Progenitor cell of endocrine pancreas (in vitro differentiated cells): ENCODE data around the gene CRLF2. TPM values are rescaled to one million over a fixed set of nuclear protein-coding genes. Genes with fewer than 3 reads are reported as not detected.
"Not testable (repeated sequence)": the region's sequence is repeated elsewhere in the genome, so short reads cannot be mapped to it uniquely, and the experiment has no call there.

ENCODE experiments used
- DNase-seq: peaks from one replicate; pipeline ENCODE4 v3.0.0; 2021; ENCODE audit warnings: low spot score; ENCODE audit not compliant: unreplicated experiment
- H3K27ac Mint-ChIP-seq: 2 replicates; pipeline ENCODE4 v1.8.0; 2021; ENCODE audit warnings: mild to moderate bottlenecking, moderate library complexity, mixed read lengths
- H3K27me3 Mint-ChIP-seq: 2 replicates; pipeline ENCODE4 v1.8.0; 2021; ENCODE audit warnings: mixed read lengths
- H3K36me3 Mint-ChIP-seq: 2 replicates; pipeline ENCODE4 v1.8.0; 2022; ENCODE audit warnings: mixed read lengths; ENCODE audit not compliant: insufficient read depth
- H3K4me1 Mint-ChIP-seq: 2 replicates; pipeline ENCODE4 v1.8.0; 2021; ENCODE audit warnings: low read depth, mixed read lengths
- H3K4me3 Mint-ChIP-seq: 2 replicates; pipeline ENCODE4 v1.8.0; 2021; ENCODE audit warnings: low read depth, mild to moderate bottlenecking, moderate library complexity, mixed read lengths
- H3K9me3 Mint-ChIP-seq: 2 replicates; pipeline ENCODE4 v1.8.0; 2021; ENCODE audit warnings: low read depth, mixed read lengths
- CTCF ChIP-seq: fragments of 200-600 bp; sonication (generic); IDR thresholded peaks from one replicate; pipeline ENCODE4 v1.5.0; 2021; ENCODE audit warnings: antibody characterized with exemption, mild to moderate bottlenecking; ENCODE audit not compliant: unreplicated experiment
- total RNA-seq: library from RNA; stranded (reverse); gene quantifications from 2 replicates; pipeline ENCODE4 v1.2.1, GENCODE V29; 2021

The CRLF2 gene
- total RNA-seq, 1 donor from 2014 or later: not detected

GRCh38 chrX:1159548-1159947 is 52.9 kb downstream of the CRLF2 start:
- H3K36me3 Mint-ChIP-seq: no peaks in the 10 kb centered on the region
- no peak for DNase-seq
- no peak overlapping the region for H3K4me3 Mint-ChIP-seq
- no peak for TF ChIP-seq CTCF
- peak overlapping the region; percentile 94 for H3K27ac Mint-ChIP-seq
- H3K27me3 Mint-ChIP-seq: peaks cover 6% of the 10 kb centered on the region
- H3K9me3 Mint-ChIP-seq: peaks cover 5% of the 10 kb centered on the region
- peaks cover 1% of the 10 kb centered on the region for H3K4me1 Mint-ChIP-seq

GRCh38 chrX:1156681-1157455 is 55.6 kb downstream of the CRLF2 start:
- H3K27ac Mint-ChIP-seq, H3K4me3 Mint-ChIP-seq, H3K27me3 Mint-ChIP-seq, H3K36me3 Mint-ChIP-seq, H3K4me1 Mint-ChIP-seq, H3K9me3 Mint-ChIP-seq, DNase-seq: not testable (repeated sequence)

GRCh38 chrX:1153940-1154339 is 58.5 kb downstream of the CRLF2 start:
- DNase-seq: no peak
- Mint-ChIP-seq H3K4me1 (peaks cover 8% of the 10 kb centered on the region), H3K4me3 (no peak overlapping the region), H3K27me3 (peaks cover 19% of the 10 kb centered on the region), H3K27ac (no peak overlapping the region), H3K9me3 (no peaks in the 10 kb centered on the region), H3K36me3 (no peaks in the 10 kb centered on the region)
- TF ChIP-seq CTCF: no peak

- no peaks in the 10 kb centered on the region for H3K9me3 Mint-ChIP-seq
- no peak for TF ChIP-seq CTCF
- peaks cover 25% of the 10 kb centered on the region for H3K27me3 Mint-ChIP-seq
- H3K4me3 Mint-ChIP-seq: no peak overlapping the region
- H3K27ac Mint-ChIP-seq: no peak overlapping the region
- DNase-seq: no peak
- H3K4me1 Mint-ChIP-seq: peaks cover 8% of the 10 kb centered on the region
- H3K36me3 Mint-ChIP-seq: no peaks in the 10 kb centered on the region
These were observed 60.4 kb downstream of the CRLF2 start for GRCh38 chrX:1152090-1152489.

- TF ChIP-seq CTCF: no peak
- Mint-ChIP-seq H3K27me3 (peaks cover 25% of the 10 kb centered on the region), H3K4me3 (no peak overlapping the region), H3K9me3 (no peaks in the 10 kb centered on the region), H3K4me1 (peaks cover 8% of the 10 kb centered on the region), H3K27ac (no peak overlapping the region), H3K36me3 (no peaks in the 10 kb centered on the region)
- no peak for DNase-seq
These were observed 60.9 kb downstream of the CRLF2 start for GRCh38 chrX:1151378-1152077.
